ENCODE results near the gene RPH3AL. TPM values are rescaled to one million over a fixed set of nuclear protein-coding genes. Genes with fewer than 3 reads are reported as not detected.

RPH3AL gene
- total RNA-seq, 1 donor from 2014 or later, result 6.0 TPM

DNA sequence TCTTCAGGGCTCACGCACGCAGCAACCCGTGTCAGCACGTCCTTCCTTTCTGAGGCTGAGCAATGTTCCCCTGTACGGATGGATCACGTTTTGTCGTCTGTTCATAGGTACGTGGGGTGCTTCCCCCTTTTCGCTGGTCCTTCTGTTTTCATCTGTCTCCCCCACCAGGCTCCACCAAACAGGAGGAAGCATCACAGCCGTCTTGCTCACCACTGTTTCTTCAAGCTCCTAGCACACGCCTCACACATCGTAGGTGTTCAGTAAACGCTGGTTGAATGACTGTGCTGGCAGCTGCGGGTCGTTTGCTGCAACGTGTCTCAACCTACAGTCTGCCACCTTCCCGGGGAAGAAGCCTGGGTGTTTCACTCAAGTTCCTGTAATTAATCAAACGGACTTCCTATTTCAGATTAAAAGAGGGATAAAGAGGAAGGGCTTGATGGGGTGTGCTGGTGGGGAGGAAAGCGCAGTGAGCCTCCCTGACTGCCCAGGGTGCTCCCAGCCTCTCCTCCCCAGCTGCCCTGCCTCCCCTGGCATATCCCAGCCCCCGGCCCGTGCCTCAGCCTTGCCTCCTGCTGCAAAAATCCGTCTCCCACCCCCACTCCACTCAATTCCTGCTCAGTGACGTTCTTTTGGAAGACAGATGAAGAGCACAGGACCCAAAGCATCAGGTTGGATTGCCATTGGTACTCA, 94.4 kb downstream of the RPH3AL start:
- intact Hi-C loops (cut with micrococcal nuclease), result no loop called here
- DNase-seq (no peak), ATAC-seq (ENCODE audit: low read depth) (no peak)
- Mint-ChIP-seq H3K36me3 (ENCODE audit: low read depth) (no peaks in the 10 kb centered on the region), H3K27ac (no peak overlapping the region), H3K4me1 (no peaks in the 10 kb centered on the region), H3K9me3 (no peaks in the 10 kb centered on the region), H3K4me3 (no peak overlapping the region), H3K27me3 (peaks cover 2% of the 10 kb centered on the region)
- TF ChIP-seq, protein P1, sequence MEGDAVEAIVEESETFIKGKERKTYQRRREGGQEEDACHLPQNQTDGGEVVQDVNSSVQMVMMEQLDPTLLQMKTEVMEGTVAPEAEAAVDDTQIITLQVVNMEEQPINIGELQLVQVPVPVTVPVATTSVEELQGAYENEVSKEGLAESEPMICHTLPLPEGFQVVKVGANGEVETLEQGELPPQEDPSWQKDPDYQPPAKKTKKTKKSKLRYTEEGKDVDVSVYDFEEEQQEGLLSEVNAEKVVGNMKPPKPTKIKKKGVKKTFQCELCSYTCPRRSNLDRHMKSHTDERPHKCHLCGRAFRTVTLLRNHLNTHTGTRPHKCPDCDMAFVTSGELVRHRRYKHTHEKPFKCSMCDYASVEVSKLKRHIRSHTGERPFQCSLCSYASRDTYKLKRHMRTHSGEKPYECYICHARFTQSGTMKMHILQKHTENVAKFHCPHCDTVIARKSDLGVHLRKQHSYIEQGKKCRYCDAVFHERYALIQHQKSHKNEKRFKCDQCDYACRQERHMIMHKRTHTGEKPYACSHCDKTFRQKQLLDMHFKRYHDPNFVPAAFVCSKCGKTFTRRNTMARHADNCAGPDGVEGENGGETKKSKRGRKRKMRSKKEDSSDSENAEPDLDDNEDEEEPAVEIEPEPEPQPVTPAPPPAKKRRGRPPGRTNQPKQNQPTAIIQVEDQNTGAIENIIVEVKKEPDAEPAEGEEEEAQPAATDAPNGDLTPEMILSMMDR (IDR thresholded peaks at IDR 0.05), result no peak
- ChIA-PET CTCF (no interaction called here), POLR2A (no interaction called here)

- H3K27me3 Mint-ChIP-seq, result no peaks in the 10 kb centered on the region
- H3K27ac Mint-ChIP-seq, result no peak overlapping the region
- DNase-seq (no peak), ATAC-seq (ENCODE audit: low read depth) (no peak)
- ChIA-PET POLR2A (no interaction called here), CTCF (no interaction called here)
- no peak overlapping the region for H3K4me3 Mint-ChIP-seq
- no peaks in the 10 kb centered on the region for H3K36me3 Mint-ChIP-seq (ENCODE audit: low read depth)
- no peaks in the 10 kb centered on the region for H3K4me1 Mint-ChIP-seq
- intact Hi-C loops (cut with micrococcal nuclease), result no loop called here
- TF ChIP-seq, protein P1 (IDR thresholded peaks at IDR 0.05), result no peak
- H3K9me3 Mint-ChIP-seq, result no peaks in the 10 kb centered on the region
Measured at GRCh38 chr17:253091-253846, 99.3 kb downstream of the RPH3AL start.

DNA sequence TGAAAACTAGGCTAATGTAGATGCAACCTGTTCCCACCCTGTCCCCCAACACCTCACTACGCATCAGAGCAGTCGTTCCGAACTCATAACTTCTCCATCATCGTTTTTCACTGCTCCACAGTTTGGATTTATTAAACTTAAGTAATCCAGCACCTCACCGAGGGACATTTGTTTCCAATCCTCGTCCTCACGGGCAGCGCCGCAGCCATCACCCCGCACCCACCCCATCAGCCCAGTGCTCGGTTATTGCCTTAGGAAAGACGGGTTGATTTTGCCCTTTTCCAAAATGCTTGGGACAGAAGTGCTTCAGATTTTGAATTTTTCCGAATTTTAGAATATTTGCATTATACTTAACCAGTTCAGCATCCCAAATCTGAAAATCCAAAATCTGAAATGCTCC, 100.2 kb downstream of the RPH3AL start:
- no peaks in the 10 kb centered on the region for H3K36me3 Mint-ChIP-seq (ENCODE audit: low read depth)
- no peak for ATAC-seq (ENCODE audit: low read depth)
- no peaks in the 10 kb centered on the region for H3K4me1 Mint-ChIP-seq
- H3K4me3 Mint-ChIP-seq, result no peak overlapping the region
- intact Hi-C loops (cut with micrococcal nuclease), result no loop called here
- TF ChIP-seq, protein P1 (IDR thresholded peaks at IDR 0.05), result no peak
- POLR2A ChIA-PET, result no interaction called here
- CTCF ChIA-PET, result no interaction called here
- no peaks in the 10 kb centered on the region for H3K27me3 Mint-ChIP-seq
- H3K27ac Mint-ChIP-seq, result no peak overlapping the region
- no peaks in the 10 kb centered on the region for H3K9me3 Mint-ChIP-seq
- DNase-seq, result no peak

DNA sequence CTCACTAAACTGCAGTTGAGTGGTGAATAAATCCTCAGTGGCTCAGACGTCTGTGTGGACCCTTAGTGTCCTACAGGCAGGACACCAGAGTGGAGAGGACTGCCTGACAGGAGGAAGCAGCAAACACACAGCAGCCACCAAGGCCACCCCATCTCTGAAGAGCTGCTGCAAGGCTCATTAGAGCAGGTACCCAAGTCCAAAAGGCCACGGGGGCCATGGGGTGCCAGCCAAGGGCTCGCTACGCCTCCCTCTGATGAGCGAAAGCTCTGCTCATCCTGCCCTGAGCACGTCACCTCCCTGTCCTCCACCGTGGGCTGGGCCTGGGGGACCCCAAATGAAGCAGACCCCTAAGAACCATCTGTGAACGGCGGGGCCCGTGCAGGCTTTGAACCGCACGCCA, 101.1 kb downstream of the RPH3AL start:
- ATAC-seq (ENCODE audit: low read depth) (no peak), DNase-seq (no peak)
- H3K4me3 Mint-ChIP-seq, result no peak overlapping the region
- ChIA-PET CTCF (no interaction called here), POLR2A (no interaction called here)
- H3K9me3 Mint-ChIP-seq, result no peaks in the 10 kb centered on the region
- no peaks in the 10 kb centered on the region for H3K27me3 Mint-ChIP-seq
- no peak overlapping the region for H3K27ac Mint-ChIP-seq
- no peaks in the 10 kb centered on the region for H3K36me3 Mint-ChIP-seq (ENCODE audit: low read depth)
- H3K4me1 Mint-ChIP-seq, result no peaks in the 10 kb centered on the region
- intact Hi-C loops (cut with micrococcal nuclease), result no loop called here
- TF ChIP-seq, protein P1 (IDR thresholded peaks at IDR 0.05), result no peak

DNA sequence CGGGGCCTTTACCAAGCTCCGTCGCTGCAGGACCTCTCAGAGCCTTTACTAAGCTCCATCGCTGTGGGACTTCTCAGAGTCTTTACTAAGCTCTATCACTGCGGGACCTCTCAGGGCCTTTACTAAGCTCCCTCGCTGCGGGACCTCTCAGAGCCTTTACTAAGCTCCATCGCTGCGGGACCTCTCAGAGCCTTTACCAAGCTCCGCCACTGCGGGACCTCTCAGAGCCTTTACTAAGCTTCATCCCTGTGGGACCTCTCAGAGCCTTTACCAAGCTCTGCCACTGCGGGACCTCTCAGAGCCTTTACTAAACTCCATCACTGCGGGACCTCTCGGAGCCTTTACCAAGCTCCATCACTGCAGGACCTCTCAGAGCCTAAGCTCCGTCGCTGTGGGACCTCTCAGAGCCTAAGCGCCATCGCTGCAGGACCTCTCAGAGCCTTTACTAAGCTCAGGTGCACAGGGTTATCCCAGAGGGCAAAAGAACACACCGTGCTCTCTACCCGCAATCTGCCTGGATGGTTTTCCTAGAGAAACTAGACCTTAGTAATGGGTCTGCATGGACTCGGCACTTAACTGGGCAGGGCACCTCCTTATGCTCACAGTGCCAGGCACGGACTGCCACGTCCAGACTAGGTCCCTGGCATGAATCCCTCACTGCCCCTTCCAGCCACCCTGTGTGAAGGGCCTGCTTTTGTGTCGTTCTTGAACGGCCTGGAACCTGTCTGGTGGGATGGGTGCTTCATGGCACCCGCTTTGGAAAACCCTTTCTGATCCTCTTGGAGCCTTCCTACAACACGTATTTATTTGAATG, 101.9 kb downstream of the RPH3AL start:
- Mint-ChIP-seq H3K27ac (no peak overlapping the region), H3K4me1 (no peaks in the 10 kb centered on the region), H3K9me3 (no peaks in the 10 kb centered on the region), H3K27me3 (no peaks in the 10 kb centered on the region), H3K36me3 (ENCODE audit: low read depth) (no peaks in the 10 kb centered on the region), H3K4me3 (no peak overlapping the region)
- DNase-seq (no peak), ATAC-seq (ENCODE audit: low read depth) (no peak)
- intact Hi-C loops (cut with micrococcal nuclease), result no loop called here
- CTCF ChIA-PET, result no interaction called here
- POLR2A ChIA-PET, result interaction anchor here (0.8 to 0.9 kb wide), 2 partner anchors 258 to 421 kb away, joined by 3 to 5 read pairs; no protein-coding TSS in a partner anchor
- TF ChIP-seq, protein P1 (IDR thresholded peaks at IDR 0.05), result no peak

Data from activated B cell treated with CpG ODN at 0.5 μM for 24 hours (primary cell).